ENCODE data around the gene ANKS1A. TPM values are rescaled to one million over a fixed set of nuclear protein-coding genes. Genes with fewer than 3 reads are reported as not detected.

Gene ANKS1A
- total RNA-seq, 1 donor from 2014 or later, result 33.5 TPM

GRCh38 chr6:35086636-35087360 lies 197.7 kb downstream of the ANKS1A start:
- Histone ChIP-seq H3K4me3 (no peak overlapping the region), H3K27me3 (ENCODE audit: low read depth) (no peaks in the 10 kb centered on the region), H3K36me3 (peaks cover 91% of the 10 kb centered on the region), H3K9me3 (replicated peaks) (no peaks in the 10 kb centered on the region), H3K4me1 (peaks cover 45% of the 10 kb centered on the region), H3K27ac (replicated peaks) (peak overlapping the region; percentile 48)
- intact Hi-C loops (cut with micrococcal nuclease), result no loop called here
- TF ChIP-seq CTCF (IDR thresholded peaks at IDR 0.05; ENCODE audit: borderline replicate concordance), result no peak
- no peak for DNase-seq

DNA sequence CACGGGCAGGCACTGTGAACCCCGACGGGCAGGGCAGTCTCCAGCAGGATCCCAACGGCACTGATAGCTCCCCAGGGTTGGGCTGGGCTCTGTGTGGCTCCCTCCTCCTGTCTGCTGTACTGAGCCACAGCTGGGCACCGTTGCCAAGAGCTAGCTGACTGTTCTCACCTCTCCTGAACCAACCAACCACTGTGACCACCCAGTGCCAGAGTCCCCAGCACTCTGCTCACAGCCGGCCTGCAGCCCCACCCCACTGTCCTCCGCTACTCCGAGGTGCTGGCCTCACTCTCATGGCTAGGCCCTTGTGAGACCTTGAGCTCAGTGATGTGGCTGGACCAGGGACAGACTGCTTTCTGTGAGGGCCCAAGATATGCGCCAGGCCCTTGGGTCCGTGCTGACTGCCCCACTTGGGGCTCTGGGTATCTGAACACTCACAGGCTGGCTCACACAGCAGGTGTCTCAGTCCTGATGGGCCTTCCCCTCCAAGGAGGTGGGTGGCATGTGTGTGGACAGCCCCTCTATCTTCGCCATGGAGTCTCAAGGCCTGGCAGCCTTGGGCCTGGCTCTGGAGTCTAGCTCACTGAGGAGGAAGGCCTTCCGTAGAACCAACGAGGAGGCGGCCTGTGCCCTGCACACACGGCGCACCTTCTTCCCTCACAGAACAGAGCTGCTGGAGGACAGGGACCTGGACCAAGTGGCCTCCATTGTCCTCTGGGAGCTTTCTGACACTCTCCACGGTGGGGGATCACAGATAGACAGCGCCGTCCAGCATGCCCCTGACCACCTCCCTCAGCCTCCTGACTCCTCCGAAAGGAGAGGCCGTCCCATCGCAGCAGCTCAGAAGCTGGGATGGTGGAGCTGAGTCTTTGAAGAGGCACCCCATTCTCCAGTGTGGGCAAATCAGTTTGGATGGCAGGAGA lies 198.6 kb downstream of the ANKS1A start:
- Histone ChIP-seq H3K27ac (replicated peaks) (peak overlapping the region; percentile 48), H3K4me3 (no peak overlapping the region), H3K36me3 (peaks cover 83% of the 10 kb centered on the region), H3K27me3 (ENCODE audit: low read depth) (no peaks in the 10 kb centered on the region), H3K9me3 (replicated peaks) (no peaks in the 10 kb centered on the region), H3K4me1 (peaks cover 45% of the 10 kb centered on the region)
- TF ChIP-seq CTCF (IDR thresholded peaks at IDR 0.05; ENCODE audit: borderline replicate concordance), result no peak
- intact Hi-C loops (cut with micrococcal nuclease), result no loop called here
- no peak for DNase-seq

DNA sequence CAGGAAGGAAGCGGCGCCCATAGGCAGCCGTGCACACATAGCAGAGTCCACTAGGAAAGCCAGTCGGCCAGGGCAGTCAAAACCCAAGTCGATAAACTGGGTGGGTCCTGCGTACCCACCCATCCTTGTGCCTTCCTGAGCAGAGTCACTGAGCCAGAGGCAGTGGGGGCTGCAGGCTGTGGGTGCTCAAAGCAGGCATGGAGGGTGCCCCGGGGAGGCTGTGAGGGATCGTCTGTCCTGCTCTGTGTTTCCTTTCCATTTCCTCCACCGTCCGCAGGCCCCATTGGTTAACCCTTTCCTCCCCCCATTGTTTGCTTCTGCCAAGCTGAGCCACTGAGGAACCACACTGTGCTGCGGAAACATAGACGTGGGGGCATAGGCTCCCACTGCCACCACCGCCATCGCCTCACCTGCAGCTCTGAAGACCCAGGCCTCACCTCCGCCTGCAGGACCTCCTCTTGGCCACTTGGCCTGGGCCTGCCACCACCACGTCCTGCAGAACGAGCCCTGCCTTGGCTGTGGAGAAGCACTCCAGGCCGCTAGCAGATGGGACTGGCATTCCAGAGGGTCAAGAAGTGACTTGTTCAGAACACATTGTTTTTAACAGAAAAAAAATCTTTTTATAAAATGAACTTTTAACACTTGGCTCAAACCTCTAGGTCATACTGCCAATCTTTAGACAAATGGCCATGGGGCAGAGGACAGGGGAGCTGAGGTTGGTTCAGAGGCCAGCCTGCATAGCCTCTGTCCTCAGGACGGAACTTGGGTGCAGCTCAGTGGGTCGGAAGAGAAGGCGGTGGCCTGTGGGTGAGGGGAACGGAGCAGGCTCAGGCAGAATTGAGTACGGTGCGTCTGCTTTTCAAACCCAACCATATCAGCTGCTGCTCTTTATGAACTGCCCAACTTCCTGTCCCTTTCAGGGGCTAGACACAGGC lies 199.5 kb downstream of the ANKS1A start:
- no peak for TF ChIP-seq CTCF (IDR thresholded peaks at IDR 0.05; ENCODE audit: borderline replicate concordance)
- H3K9me3 ChIP-seq (replicated peaks), result no peaks in the 10 kb centered on the region
- H3K4me1 ChIP-seq, result peaks cover 55% of the 10 kb centered on the region
- intact Hi-C loops (cut with micrococcal nuclease), result no loop called here
- H3K27me3 ChIP-seq (ENCODE audit: low read depth), result no peaks in the 10 kb centered on the region
- DNase-seq, result no peak
- H3K4me3 ChIP-seq, result no peak overlapping the region
- peaks cover 73% of the 10 kb centered on the region for H3K36me3 ChIP-seq
- peak overlapping the region; percentile 30 for H3K27ac ChIP-seq (replicated peaks)

GRCh38 chr6:35089216-35089934 lies 200.3 kb downstream of the ANKS1A start:
- no peak for DNase-seq
- Histone ChIP-seq H3K27me3 (ENCODE audit: low read depth) (no peaks in the 10 kb centered on the region), H3K9me3 (replicated peaks) (no peaks in the 10 kb centered on the region), H3K36me3 (peaks cover 65% of the 10 kb centered on the region), H3K27ac (replicated peaks) (peak overlapping the region; percentile 30), H3K4me3 (no peak overlapping the region), H3K4me1 (peaks cover 61% of the 10 kb centered on the region)
- TF ChIP-seq CTCF (IDR thresholded peaks at IDR 0.05; ENCODE audit: borderline replicate concordance), result no peak
- intact Hi-C loops (cut with micrococcal nuclease), result no loop called here
